Activated gamma-delta T cell treated with Interleukin-2 at 50 U/mL for 16 hours (primary cell): ENCODE measurements around the gene CLN6.

Source experiments
- DNase-seq: peaks from one replicate; pipeline ENCODE4 v3.0.0-alpha.2; 2020

Gene CLN6

GRCh38 chr15:68229386-68230156 lies at the start of gene CLN6:
CLN6 (minus strand) TSS chr15:68229728; CDS start chr15:68229584, 144 bp downstream.
- peak; percentile 79 for DNase-seq

DNA sequence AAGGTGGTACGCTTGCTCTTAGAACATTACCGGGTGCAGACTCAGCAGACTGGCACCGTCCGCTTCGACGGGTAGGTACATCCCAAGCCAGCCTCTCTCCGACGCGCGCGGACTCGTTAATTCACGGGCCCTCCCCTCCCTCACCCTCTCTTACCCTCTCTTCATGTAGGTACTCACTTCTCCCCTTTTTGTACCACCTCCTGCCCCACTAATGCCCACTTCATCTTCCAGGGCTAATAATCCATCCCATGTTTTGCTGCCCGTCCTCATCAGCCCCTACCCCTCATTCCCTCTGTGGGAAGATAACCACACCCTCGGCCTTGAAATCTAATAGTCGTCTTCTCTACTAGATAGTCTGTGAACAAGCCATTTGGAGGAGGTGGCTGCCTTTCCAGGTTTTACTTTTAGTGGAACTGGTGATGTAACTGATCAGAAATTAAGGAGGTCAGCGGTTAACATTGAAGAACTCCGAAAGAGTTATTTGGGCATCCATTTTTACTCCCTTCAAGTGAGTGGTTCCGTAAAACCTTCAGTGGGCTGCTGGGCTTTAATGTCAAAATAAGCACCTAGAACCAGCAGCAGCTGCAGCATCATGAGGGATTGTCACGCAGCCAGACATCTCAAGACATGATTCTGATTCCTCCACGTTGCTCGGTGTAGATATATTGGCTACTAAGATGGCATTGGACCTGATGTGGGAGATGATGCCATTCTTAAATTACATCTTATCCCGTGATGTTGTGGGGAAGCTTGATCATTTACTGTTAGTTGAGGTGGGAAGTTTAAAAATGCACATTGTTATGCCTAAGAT lies 49.3 kb upstream of the CLN6 start:
- DNase-seq = no peak

- DNase-seq = no peak
Measured at GRCh38 chr15:68278345-68278594, 48.7 kb upstream of the CLN6 start.

DNA sequence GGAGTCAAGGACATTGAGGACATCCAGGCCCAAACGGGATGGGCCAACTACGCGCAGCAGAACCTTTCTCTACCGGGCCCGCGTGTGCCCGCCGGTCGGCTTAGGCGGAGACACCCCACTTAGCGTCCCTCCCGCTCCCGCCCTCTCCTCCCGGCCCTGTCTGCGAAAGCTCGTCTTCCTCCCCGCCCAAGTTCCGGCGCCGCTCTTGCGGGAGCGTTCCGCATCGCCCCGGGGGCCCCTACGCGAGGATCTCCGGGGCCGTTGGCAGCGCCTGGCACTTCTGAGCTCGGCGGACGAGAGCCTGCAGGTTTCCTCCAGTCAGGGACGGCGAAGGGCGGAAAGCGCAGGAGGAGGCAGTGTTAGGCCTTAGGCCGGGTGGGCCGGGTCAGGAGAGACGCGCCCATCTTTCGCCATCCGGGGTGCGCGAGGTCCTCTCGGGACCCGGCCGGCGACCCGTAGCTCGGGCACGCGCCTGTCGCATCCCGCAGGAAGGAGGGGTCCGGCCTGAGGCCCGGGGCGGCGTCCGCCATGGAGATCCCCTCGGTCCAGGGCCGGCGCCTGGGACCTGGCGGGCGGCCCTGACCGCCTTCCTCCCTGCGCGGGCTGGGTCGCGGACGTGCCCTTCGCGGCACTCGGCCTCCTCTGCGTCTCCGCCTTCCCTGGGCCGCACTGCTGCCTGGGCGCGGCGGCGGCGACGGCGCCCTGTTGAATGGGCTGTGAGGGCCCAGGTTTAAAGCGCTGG lies 48.2 kb upstream of the CLN6 start, which contains the start of gene FEM1B:
TSS of gene FEM1B (plus strand) at position 143 of the 742 bp plus-strand sequence. CDS start 673 bp downstream, outside the sequence.
- DNase-seq = peak; percentile 81

- no peak for DNase-seq
Measured at GRCh38 chr15:68277131-68277602, 47.6 kb upstream of the CLN6 start.

GRCh38 chr15:68276668-68277067 lies 47.1 kb upstream of the CLN6 start:
- DNase-seq = no peak

DNA sequence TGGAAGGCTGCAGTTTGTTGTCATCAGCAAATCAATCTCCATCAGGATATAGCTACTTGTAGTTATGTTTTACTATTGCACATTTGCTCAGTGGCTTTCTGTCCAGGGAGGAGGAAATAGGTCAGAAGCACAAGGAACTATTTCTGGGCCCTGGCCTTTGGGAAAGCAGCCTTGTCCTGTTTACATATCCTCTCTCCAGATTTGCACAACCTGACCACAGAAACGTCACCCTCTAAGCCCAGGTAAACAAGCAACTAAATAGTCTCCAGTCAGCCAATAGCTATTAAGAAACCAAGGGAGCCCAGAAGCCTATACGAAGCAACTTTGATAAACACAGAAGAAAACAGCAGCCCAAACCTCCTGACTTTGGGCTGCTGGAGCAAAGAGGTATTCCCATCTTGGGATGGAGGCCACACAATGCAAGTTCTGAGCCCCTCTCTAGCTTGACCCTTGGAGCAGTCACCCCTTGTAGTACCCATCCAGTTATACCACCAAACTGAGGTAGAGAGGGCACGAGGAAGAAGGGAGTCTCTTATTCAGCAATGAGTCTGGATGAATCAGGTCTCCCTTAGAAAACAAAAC lies 45.7 kb upstream of the CLN6 start:
- no peak for DNase-seq

GRCh38 chr15:68274201-68274848 lies 44.8 kb upstream of the CLN6 start:
- no peak for DNase-seq

- DNase-seq = no peak
Measured at GRCh38 chr15:68272721-68273271, 43.3 kb upstream of the CLN6 start.

- no peak for DNase-seq
Measured at GRCh38 chr15:68271854-68272471, 42.4 kb upstream of the CLN6 start.

DNA sequence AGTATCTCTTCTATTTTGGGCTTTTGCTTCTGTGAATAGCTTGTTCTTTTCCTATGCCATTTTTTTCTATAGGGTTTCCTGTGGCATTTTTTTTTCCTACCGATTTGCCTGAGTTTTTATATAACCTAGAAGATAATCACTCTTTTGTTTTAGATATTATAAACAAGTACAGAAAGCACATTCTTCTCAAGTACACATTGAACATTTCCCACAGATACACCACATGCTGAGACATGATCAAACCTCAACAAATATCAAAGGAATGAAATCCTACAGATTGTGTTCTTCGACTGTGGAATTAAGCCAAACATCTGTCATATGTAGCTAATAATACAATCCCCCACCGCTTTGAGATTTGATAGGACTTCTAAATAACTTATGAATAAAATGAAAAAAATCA lies 38.9 kb upstream of the CLN6 start:
- no peak for DNase-seq

- no peak for DNase-seq
Measured at GRCh38 chr15:68265674-68266073, 36.1 kb upstream of the CLN6 start.

GRCh38 chr15:68265081-68265480 lies 35.6 kb upstream of the CLN6 start:
- DNase-seq = no peak

DNA sequence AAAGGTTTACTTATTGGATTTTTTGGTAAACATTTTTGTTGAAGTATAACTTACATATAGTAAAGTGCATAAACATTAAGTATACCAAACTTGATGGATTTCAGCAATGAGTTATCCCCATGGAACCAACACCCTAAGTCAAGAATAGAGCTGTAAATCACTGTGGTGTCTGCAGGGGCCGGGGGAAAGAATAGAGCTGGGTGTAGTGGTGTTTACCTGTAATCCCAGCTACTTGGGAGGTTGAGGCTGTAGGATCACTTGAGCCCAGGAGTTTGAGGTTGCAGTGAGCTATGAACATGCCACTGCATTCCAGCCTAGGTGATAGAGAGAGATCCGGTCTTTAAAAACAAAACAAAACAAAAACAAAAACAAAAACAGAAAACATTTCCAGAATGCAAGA lies 34.8 kb upstream of the CLN6 start:
- DNase-seq = no peak

- no peak for DNase-seq
Measured at GRCh38 chr15:68262514-68263356, 33.2 kb upstream of the CLN6 start.

- DNase-seq = no peak
Measured at GRCh38 chr15:68261980-68262379, 32.5 kb upstream of the CLN6 start.

DNA sequence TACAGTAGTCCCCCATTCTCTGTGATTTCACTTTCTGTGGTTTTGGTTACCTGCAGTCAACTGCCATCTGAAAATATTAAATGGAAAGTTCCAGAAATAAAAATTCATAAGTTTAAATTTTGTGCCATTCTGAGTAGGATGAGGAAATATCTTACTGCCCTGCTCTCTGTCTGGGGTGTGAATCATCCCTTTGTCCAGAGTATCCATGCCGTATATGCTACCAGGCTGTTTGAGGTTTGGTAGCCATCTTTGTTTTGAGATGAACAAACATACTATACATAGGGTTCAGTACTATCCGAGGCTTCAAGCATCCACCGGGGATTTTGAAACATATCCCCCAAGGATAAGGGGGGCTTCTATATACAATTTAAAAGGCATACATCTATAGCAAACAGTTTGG lies 31.7 kb upstream of the CLN6 start:
- DNase-seq = no peak

DNA sequence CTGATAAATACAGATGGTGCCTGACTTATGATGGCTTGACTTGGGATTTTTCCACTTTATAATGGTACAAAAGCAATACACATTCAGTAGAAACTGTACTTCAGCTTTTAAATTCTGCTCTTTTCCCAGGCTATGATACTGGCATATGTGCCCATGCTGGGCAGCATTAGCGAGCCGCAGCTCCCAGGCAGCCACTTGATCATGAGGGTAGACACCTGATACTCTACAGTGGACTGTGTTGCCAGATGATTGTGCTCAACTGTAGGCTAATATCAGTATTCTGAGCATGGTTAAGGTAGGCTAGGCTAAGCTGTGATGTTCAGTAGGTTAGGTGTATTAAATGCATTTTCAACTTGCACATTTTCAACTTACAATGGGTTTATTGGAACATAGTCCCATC lies 30.4 kb upstream of the CLN6 start:
- DNase-seq = no peak

- DNase-seq = peak; percentile 5
Measured at GRCh38 chr15:68258692-68259091, 29.2 kb upstream of the CLN6 start.

DNA sequence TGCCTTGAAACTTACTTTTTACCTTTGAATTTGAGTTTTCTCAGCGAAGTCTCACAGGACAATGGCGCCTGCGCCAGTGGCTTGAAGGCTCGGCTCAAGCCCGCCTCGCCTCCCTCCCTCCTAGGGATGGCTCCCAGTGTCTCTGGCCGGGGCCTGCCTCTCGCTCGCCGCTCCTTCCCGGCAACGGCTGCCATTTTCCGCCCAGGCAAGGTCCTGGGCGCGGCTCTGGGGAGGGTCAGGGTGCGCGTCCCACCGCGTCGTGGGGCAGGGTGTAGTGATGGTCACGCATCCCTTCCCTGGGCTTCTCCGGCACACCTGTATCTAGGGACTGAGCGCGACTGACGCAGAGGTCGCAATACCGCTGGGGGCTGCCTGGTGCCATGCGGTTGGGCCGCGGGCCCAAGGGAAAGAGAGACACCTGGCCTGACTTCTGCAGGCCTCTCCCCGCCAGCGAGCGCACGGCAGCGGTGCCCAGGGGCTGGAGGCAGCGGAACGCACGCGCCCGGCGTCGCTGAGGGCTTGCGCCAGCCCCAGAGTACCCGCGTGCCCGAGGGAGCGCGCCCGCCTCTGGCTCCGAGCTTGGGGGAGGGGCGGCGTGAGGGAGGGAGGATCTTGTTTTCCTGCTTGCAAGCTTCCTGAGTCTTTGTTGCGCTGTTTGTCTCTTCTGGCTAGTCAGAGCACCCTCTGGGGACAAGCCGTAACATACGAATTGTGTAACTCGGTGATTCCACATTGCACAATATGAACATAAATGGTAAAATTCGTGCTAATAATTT lies 27.3 kb upstream of the CLN6 start:
- DNase-seq = peak; percentile 60
